KMS-11 (cell line): ENCODE data around the gene OR56A5.

ENCODE experiments used
- H2AFZ ChIP-seq: fragments of 200-600 bp; sonication (generic); 2 replicates; pipeline ENCODE4 v1.6.1; 2016; ENCODE audit warnings: antibody characterized with exemption, mixed run types, low read depth
- H3K27ac ChIP-seq: fragments of 200-600 bp; sonication (generic); 2 replicates; pipeline ENCODE4 v1.6.1; 2016; ENCODE audit warnings: mild to moderate bottlenecking, mixed run types
- H3K27me3 ChIP-seq: fragments of 200-600 bp; sonication (generic); 2 replicates; pipeline ENCODE4 v1.6.1; 2017; ENCODE audit warnings: mild to moderate bottlenecking, low read depth, mixed run types, moderate library complexity; ENCODE audit not compliant: insufficient read depth
- H3K36me3 ChIP-seq: fragments of 200-600 bp; sonication (generic); 2 replicates; pipeline ENCODE4 v1.6.1; 2017; ENCODE audit warnings: mild to moderate bottlenecking, mixed run types; ENCODE audit not compliant: insufficient read depth
- H3K4me1 ChIP-seq: fragments of 200-600 bp; sonication (generic); 2 replicates; pipeline ENCODE4 v1.6.1; 2016; ENCODE audit warnings: mild to moderate bottlenecking, low read depth, mixed run types; ENCODE audit not compliant: poor library complexity, severe bottlenecking
- H3K4me2 ChIP-seq: fragments of 200-600 bp; sonication (generic); 2 replicates; pipeline ENCODE4 v1.7.0; 2016; ENCODE audit warnings: mild to moderate bottlenecking, mixed run types
- H3K4me3 ChIP-seq: fragments of 200-600 bp; sonication (generic); IDR thresholded peaks from 2 replicates; pipeline ENCODE4 v1.6.1; 2017; ENCODE audit warnings: low read depth, low read length, mixed read lengths; ENCODE audit not compliant: insufficient read depth
- H3K79me2 ChIP-seq: fragments of 200-600 bp; sonication (generic); 2 replicates; pipeline ENCODE4 v1.6.1; 2016; ENCODE audit warnings: low read depth, mixed run types; ENCODE audit not compliant: insufficient read depth
- H3K9ac ChIP-seq: fragments of 200-600 bp; sonication (generic); 2 replicates; pipeline ENCODE4 v1.6.1; 2016; ENCODE audit warnings: mild to moderate bottlenecking, mixed run types
- H4K20me1 ChIP-seq: fragments of 200-600 bp; sonication (generic); 2 replicates; pipeline ENCODE4 v1.6.1; 2016; ENCODE audit warnings: mild to moderate bottlenecking, mixed run types; ENCODE audit not compliant: insufficient read depth
- CTCF ChIP-seq: fragments of 200-600 bp; sonication (generic); conservative IDR thresholded peaks from 2 replicates; pipeline ENCODE4 v1.6.1; 2017; ENCODE audit warnings: low read depth, mild to moderate bottlenecking, antibody characterized with exemption, low read length, moderate library complexity, mixed read lengths

Gene OR56A5

GRCh38 chr11:5968394-5968793 lies at the start of gene OR56A5:
TSS of gene OR56A5 (minus strand) at chr11:5968494. CDS start at chr11:5968494, 0 bp downstream.
- Histone ChIP-seq H3K4me1 (peaks cover 8% of the 10 kb centered on the region), H3K9ac (no peak within 1 kb of the TSS), H3K79me2 (no peaks in the 10 kb centered on the region), H3K27me3 (no peaks in the 10 kb centered on the region), H3K4me2 (no peak within 1 kb of the TSS), H3K27ac (no peak within 1 kb of the TSS), H3K4me3 (no peak within 1 kb of the TSS), H3K36me3 (no peaks in the 10 kb centered on the region), H2AFZ (no peak within 1 kb of the TSS), H4K20me1 (no peaks in the 10 kb centered on the region)
- no peak for TF ChIP-seq CTCF

GRCh38 chr11:6013042-6013441 lies 44.7 kb upstream of the OR56A5 start:
- H3K36me3 ChIP-seq, result no peaks in the 10 kb centered on the region
- H3K4me3 ChIP-seq, result no peak overlapping the region
- no peak overlapping the region for H2AFZ ChIP-seq
- H4K20me1 ChIP-seq, result no peaks in the 10 kb centered on the region
- no peak overlapping the region for H3K9ac ChIP-seq
- H3K79me2 ChIP-seq, result no peaks in the 10 kb centered on the region
- no peak overlapping the region for H3K4me2 ChIP-seq
- TF ChIP-seq CTCF, result no peak
- H3K27ac ChIP-seq, result no peak overlapping the region
- H3K27me3 ChIP-seq, result no peaks in the 10 kb centered on the region
- H3K4me1 ChIP-seq, result no peaks in the 10 kb centered on the region

GRCh38 chr11:6012035-6012668 lies 43.9 kb upstream of the OR56A5 start:
- no peak for TF ChIP-seq CTCF

GRCh38 chr11:6006846-6007245 lies 38.6 kb upstream of the OR56A5 start, which contains the start of gene OR56A4:
TSS of gene OR56A4 (minus strand) at chr11:6006946. CDS start at chr11:6002992, 3,954 bp downstream.
- Histone ChIP-seq H3K9ac (no peak within 1 kb of the TSS), H4K20me1 (no peaks in the 10 kb centered on the region), H3K4me3 (no peak within 1 kb of the TSS), H3K79me2 (no peaks in the 10 kb centered on the region), H3K4me1 (no peaks in the 10 kb centered on the region), H2AFZ (no peak within 1 kb of the TSS), H3K27me3 (no peaks in the 10 kb centered on the region), H3K27ac (no peak within 1 kb of the TSS), H3K36me3 (no peaks in the 10 kb centered on the region), H3K4me2 (no peak within 1 kb of the TSS)
- TF ChIP-seq CTCF, result no peak

More at GRCh38 chr11:6012035-6012668, 43.9 kb upstream of the OR56A5 start:
- H3K4me3 ChIP-seq, result no peak overlapping the region
- H3K27me3 ChIP-seq, result no peaks in the 10 kb centered on the region
- no peak overlapping the region for H3K9ac ChIP-seq
- no peak overlapping the region for H3K27ac ChIP-seq
- no peaks in the 10 kb centered on the region for H3K79me2 ChIP-seq
- H2AFZ ChIP-seq, result no peak overlapping the region
- H3K4me2 ChIP-seq, result no peak overlapping the region
- no peaks in the 10 kb centered on the region for H3K4me1 ChIP-seq
- no peaks in the 10 kb centered on the region for H3K36me3 ChIP-seq
- no peaks in the 10 kb centered on the region for H4K20me1 ChIP-seq
